HG02588 (cell line): Measurements from ENCODE around the gene CPOX.
A peak's percentile ranks its signal among the peaks of the same experiment; 100 is the strongest.

ENCODE experiments used
- ATAC-seq: cut with Tn5 transposase; IDR thresholded peaks from one replicate; pipeline ENCODE4 v1.9.1; 2021; ENCODE audit warnings: mild to moderate bottlenecking, moderate library complexity; ENCODE audit not compliant: unreplicated experiment

Gene CPOX

GRCh38 chr3:98541695-98542094 lies 51.7 kb downstream of the CPOX start:
- ATAC-seq, result no peak

DNA sequence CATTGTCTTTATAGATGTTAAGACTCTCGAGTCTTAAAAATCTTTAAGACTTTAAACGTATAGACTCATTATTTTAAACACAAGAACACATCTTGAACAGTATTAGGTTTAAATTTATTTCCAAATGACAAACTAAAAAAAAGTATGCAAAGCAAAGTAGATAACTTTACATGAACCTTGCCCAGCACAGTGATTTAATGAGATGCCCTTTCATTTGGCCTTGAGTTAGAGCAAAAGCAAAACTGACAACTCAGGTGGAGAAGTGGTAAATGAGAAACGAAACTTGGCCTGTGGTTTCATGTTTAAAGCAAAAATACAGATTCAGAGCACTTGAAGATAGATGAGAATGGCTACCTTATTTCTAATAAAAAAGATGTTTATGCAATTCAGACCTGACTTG lies 53.1 kb downstream of the CPOX start:
- peak; percentile 54 for ATAC-seq

GRCh38 chr3:98536456-98537017 lies 56.9 kb downstream of the CPOX start:
- peak; percentile 73 for ATAC-seq

DNA sequence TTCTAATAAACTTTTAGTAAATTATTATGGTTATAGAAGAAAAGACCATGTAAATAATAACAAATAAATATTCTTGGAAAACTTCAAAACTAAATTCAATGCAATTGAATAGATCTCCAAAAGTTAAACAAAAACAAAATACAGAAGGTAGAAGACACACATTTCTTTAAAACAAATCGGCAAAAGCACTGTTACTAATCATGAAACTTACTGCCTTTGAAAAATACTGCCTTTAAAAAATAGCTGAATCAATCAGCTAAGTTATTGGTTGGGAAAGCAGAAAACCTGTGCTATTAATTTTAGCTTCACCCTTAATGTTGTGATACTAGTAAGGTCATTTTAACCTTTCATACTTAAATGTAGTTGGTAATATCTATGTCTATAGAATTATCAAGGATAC lies 58.7 kb downstream of the CPOX start:
- ATAC-seq, result no peak

DNA sequence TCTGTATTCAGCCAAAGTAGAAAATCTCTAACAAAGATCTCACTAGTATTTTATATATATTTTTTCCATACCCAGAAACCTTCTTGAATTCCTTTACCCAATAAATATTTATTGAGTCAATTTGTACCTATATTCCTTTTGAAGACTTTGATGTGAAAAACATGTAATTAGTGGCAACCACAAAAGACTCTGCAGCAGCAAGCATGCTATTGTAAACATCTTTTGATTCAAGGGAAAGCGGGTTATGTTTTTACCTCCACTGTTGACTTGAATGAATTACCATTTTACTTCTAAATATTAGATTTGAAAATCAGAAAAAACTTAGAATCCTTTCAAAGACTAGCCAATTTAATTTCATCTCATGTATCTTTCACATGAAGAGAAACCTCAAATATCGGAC lies 59.2 kb downstream of the CPOX start:
- no peak for ATAC-seq

DNA sequence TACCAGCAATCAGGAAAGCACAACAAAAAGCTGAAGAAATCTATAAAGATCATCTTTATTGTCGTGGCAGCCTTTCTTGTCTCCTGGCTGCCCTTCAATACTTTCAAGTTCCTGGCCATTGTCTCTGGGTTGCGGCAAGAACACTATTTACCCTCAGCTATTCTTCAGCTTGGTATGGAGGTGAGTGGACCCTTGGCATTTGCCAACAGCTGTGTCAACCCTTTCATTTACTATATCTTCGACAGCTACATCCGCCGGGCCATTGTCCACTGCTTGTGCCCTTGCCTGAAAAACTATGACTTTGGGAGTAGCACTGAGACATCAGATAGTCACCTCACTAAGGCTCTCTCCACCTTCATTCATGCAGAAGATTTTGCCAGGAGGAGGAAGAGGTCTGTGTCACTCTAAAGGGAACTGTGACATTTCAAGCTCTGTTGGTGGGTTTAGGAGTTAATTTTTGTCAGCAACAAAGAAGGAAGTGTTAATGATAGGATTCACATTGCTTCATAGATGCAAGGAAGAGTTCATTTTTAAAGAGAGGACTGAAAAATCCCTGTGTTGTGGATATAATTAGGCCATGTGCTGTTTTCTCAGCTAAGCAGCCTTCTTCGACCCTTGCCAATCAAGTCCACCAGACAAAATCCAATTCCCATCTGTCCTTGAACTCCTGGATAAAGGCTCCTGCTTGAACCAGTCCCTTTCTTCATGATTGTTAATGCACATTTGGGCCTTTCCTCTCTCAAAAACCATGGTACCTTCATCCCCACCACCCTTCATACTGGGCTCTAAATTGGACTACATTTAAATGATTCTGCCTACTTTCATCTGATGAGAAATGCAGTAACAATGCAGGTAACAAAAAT lies 60.5 kb downstream of the CPOX start:
- no peak for ATAC-seq

DNA sequence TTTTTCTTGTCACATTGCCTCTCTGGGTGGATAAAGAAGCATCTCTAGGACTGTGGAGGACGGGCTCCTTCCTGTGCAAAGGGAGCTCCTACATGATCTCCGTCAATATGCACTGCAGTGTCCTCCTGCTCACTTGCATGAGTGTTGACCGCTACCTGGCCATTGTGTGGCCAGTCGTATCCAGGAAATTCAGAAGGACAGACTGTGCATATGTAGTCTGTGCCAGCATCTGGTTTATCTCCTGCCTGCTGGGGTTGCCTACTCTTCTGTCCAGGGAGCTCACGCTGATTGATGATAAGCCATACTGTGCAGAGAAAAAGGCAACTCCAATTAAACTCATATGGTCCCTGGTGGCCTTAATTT lies 61.2 kb downstream of the CPOX start:
- ATAC-seq, result no peak

- peak; percentile 35 for ATAC-seq
Observed at GRCh38 chr3:98531622-98532274, 61.7 kb downstream of the CPOX start, which contains the start of gene GPR15. TSS of gene GPR15 (plus strand) at chr3:98531978. CDS start at chr3:98532034, 56 bp downstream.

GRCh38 chr3:98530676-98531075 lies 62.7 kb downstream of the CPOX start:
- no peak for ATAC-seq

GRCh38 chr3:98529856-98530459 lies 63.5 kb downstream of the CPOX start:
- no peak for ATAC-seq
